GM13976 (cell line): ENCODE data around the gene COP1.

ENCODE experiments used
- DNase-seq: peaks from one replicate; pipeline ENCODE4 v3.0.0; 2012; ENCODE audit warnings: low spot score
- in situ Hi-C: fragments of 300-500 bp; cut with MboI; formaldehyde crosslinking; loops from one replicate; pipeline ENCODE4 v1.12.0; 2022; ENCODE audit warnings: low sequenced_read_pairs, mixed read lengths, inconsistent platforms; ENCODE audit not compliant: unreplicated experiment
- TF ChIP-seq, protein P1 (sequence below): IDR thresholded peaks from 2 replicates; pipeline ENCODE4 v1.5.1; 2012; ENCODE audit warnings: borderline replicate concordance, mild to moderate bottlenecking; ENCODE audit not compliant: insufficient read depth; ENCODE audit errors: extremely low read depth, missing control alignments, control extremely low read depth

COP1 gene

GRCh38 chr1:175981128-175981527 is 226.0 kb downstream of the COP1 start:
- in situ Hi-C loops, result no loop called here
- TF ChIP-seq, protein P1, sequence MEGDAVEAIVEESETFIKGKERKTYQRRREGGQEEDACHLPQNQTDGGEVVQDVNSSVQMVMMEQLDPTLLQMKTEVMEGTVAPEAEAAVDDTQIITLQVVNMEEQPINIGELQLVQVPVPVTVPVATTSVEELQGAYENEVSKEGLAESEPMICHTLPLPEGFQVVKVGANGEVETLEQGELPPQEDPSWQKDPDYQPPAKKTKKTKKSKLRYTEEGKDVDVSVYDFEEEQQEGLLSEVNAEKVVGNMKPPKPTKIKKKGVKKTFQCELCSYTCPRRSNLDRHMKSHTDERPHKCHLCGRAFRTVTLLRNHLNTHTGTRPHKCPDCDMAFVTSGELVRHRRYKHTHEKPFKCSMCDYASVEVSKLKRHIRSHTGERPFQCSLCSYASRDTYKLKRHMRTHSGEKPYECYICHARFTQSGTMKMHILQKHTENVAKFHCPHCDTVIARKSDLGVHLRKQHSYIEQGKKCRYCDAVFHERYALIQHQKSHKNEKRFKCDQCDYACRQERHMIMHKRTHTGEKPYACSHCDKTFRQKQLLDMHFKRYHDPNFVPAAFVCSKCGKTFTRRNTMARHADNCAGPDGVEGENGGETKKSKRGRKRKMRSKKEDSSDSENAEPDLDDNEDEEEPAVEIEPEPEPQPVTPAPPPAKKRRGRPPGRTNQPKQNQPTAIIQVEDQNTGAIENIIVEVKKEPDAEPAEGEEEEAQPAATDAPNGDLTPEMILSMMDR, result no peak
- DNase-seq, result no peak

DNA sequence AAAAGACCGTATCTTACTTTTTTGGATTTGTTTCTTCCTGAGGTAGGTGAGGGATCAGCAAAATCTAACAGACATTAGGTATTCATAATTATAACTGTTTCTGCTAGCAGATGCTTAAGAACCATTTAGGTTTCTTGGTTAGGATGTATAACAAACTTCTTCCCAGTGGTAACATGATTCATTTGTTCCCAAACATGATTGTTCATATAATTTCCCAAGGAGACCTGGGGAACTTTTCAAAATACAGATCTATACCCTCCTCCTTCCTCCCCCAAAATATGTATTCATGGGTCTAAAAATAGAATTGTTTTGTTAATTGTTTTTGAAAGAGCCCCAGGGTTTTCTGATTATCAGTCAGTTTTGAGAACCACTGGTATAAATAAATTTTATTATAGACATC is 228.2 kb downstream of the COP1 start:
- DNase-seq, result no peak
- in situ Hi-C loops, result no loop called here
- TF ChIP-seq, protein P1, result no peak

GRCh38 chr1:175978476-175978875 is 228.6 kb downstream of the COP1 start:
- TF ChIP-seq, protein P1, result no peak
- in situ Hi-C loops, result no loop called here
- DNase-seq, result no peak

GRCh38 chr1:175976865-175977642 is 230.0 kb downstream of the COP1 start:
- no peak for DNase-seq
- in situ Hi-C loops, result no loop called here
- TF ChIP-seq, protein P1, result no peak

DNA sequence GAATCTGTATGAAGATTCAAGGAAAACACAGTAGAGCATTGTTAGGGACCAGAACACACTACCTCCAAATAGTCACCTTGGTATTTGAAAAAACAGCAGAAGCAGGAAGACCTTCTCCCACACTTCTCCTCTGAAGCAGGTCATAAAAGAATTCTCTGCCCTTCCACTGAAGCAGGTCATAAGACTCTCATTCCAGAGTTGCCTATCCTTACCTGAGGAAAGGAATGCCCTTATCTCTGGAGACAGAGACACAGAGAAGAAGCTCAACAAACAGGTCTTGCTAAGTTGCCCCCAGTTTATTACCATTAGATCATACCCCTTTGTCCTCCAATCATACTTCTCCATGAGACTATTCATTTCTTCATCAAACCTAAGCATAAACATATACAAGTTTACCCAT is 237.9 kb downstream of the COP1 start:
- in situ Hi-C loops, result no loop called here
- DNase-seq, result no peak
- TF ChIP-seq, protein P1, result no peak

- TF ChIP-seq, protein P1, result no peak
- in situ Hi-C loops, result no loop called here
- no peak for DNase-seq
Measured at GRCh38 chr1:175968486-175969172, 238.5 kb downstream of the COP1 start.
